ENCODE measurements around the gene RTKN2.

DNA sequence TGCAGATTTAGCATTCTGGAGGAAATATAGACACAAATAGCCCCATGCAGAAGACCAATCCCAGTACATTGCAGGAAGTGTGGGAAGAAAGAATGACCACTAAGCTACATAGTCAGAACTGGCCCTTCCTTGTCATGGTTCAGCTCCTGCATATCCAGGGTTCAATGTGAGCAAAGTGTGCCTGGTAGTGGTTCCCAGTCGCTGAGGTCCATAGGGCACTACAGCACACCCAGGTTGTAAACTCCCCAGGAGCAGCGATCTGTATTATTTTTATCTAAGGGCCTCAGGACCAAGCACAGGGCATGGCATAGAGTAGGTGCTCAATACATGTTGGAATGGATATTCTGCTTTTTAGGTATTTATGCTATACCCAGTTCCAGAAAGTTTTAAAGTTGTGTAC, 114.4 kb downstream of the RTKN2 start:
- TF ChIP-seq, protein P1, sequence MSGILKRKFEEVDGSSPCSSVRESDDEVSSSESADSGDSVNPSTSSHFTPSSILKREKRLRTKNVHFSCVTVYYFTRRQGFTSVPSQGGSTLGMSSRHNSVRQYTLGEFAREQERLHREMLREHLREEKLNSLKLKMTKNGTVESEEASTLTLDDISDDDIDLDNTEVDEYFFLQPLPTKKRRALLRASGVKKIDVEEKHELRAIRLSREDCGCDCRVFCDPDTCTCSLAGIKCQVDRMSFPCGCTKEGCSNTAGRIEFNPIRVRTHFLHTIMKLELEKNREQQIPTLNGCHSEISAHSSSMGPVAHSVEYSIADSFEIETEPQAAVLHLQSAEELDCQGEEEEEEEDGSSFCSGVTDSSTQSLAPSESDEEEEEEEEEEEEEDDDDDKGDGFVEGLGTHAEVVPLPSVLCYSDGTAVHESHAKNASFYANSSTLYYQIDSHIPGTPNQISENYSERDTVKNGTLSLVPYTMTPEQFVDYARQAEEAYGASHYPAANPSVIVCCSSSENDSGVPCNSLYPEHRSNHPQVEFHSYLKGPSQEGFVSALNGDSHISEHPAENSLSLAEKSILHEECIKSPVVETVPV (CRISPR knock-in tag; IDR thresholded peaks at IDR 0.05): no peak
- TF ChIP-seq, protein P2, sequence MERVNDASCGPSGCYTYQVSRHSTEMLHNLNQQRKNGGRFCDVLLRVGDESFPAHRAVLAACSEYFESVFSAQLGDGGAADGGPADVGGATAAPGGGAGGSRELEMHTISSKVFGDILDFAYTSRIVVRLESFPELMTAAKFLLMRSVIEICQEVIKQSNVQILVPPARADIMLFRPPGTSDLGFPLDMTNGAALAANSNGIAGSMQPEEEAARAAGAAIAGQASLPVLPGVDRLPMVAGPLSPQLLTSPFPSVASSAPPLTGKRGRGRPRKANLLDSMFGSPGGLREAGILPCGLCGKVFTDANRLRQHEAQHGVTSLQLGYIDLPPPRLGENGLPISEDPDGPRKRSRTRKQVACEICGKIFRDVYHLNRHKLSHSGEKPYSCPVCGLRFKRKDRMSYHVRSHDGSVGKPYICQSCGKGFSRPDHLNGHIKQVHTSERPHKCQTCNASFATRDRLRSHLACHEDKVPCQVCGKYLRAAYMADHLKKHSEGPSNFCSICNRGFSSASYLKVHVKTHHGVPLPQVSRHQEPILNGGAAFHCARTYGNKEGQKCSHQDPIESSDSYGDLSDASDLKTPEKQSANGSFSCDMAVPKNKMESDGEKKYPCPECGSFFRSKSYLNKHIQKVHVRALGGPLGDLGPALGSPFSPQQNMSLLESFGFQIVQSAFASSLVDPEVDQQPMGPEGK (CRISPR knock-in tag; IDR thresholded peaks at IDR 0.05; ENCODE audit: borderline replicate concordance): no peak
- no peak for TF ChIP-seq TOX (CRISPR knock-in tag; IDR thresholded peaks at IDR 0.05; ENCODE audit: borderline replicate concordance)
- no peak for TF ChIP-seq ZC3H10 (CRISPR knock-in tag; IDR thresholded peaks at IDR 0.05)
- no peak for TF ChIP-seq GLIS3 (CRISPR knock-in tag; IDR thresholded peaks at IDR 0.05)
- no peak for TF ChIP-seq OSR1 (CRISPR knock-in tag; IDR thresholded peaks at IDR 0.05)
- TF ChIP-seq ZFP30 (CRISPR knock-in tag; IDR thresholded peaks at IDR 0.05): no peak
- TF ChIP-seq, protein P3, sequence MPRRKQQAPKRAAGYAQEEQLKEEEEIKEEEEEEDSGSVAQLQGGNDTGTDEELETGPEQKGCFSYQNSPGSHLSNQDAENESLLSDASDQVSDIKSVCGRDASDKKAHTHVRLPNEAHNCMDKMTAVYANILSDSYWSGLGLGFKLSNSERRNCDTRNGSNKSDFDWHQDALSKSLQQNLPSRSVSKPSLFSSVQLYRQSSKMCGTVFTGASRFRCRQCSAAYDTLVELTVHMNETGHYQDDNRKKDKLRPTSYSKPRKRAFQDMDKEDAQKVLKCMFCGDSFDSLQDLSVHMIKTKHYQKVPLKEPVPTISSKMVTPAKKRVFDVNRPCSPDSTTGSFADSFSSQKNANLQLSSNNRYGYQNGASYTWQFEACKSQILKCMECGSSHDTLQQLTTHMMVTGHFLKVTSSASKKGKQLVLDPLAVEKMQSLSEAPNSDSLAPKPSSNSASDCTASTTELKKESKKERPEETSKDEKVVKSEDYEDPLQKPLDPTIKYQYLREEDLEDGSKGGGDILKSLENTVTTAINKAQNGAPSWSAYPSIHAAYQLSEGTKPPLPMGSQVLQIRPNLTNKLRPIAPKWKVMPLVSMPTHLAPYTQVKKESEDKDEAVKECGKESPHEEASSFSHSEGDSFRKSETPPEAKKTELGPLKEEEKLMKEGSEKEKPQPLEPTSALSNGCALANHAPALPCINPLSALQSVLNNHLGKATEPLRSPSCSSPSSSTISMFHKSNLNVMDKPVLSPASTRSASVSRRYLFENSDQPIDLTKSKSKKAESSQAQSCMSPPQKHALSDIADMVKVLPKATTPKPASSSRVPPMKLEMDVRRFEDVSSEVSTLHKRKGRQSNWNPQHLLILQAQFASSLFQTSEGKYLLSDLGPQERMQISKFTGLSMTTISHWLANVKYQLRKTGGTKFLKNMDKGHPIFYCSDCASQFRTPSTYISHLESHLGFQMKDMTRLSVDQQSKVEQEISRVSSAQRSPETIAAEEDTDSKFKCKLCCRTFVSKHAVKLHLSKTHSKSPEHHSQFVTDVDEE (CRISPR knock-in tag; IDR thresholded peaks at IDR 0.05): no peak
- TF ChIP-seq ESRRG (CRISPR knock-in tag; IDR thresholded peaks at IDR 0.05): no peak
- TF ChIP-seq TCF4 (CRISPR knock-in tag; IDR thresholded peaks at IDR 0.05; ENCODE audit: borderline replicate concordance): no peak
- no peak for TF ChIP-seq PPARA (CRISPR knock-in tag; IDR thresholded peaks at IDR 0.05; ENCODE audit: borderline replicate concordance)
- TF ChIP-seq SNAI2 (CRISPR knock-in tag; IDR thresholded peaks at IDR 0.05): no peak
- TF ChIP-seq, protein P4, sequence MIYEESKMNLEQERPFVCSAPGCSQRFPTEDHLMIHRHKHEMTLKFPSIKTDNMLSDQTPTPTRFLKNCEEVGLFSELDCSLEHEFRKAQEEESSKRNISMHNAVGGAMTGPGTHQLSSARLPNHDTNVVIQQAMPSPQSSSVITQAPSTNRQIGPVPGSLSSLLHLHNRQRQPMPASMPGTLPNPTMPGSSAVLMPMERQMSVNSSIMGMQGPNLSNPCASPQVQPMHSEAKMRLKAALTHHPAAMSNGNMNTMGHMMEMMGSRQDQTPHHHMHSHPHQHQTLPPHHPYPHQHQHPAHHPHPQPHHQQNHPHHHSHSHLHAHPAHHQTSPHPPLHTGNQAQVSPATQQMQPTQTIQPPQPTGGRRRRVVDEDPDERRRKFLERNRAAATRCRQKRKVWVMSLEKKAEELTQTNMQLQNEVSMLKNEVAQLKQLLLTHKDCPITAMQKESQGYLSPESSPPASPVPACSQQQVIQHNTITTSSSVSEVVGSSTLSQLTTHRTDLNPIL (CRISPR knock-in tag; IDR thresholded peaks at IDR 0.05; ENCODE audit: low read depth): no peak
